Uterus (tissue), 4 donors: Measurements from ENCODE around the gene PYROXD2. TPM values are rescaled to one million over a fixed set of nuclear protein-coding genes. Genes with fewer than 3 reads are reported as not detected.

Experiments
- DNase-seq, 2 donors: peaks; one replicate each; pipeline ENCODE4 v3.0.0-alpha.2; 2019 to 2020
- H3K27ac ChIP-seq, 2 donors: fragments of 200-600 bp; sonication (generic); 1 replicate in 1 of 2; 2 replicates in 1 of 2; pipeline ENCODE4 v1.5.1; 2016 to 2018
- H3K27me3 ChIP-seq, 2 donors: fragments of 200-600 bp; sonication (generic); one replicate each; pipeline ENCODE4 v1.5.1; 2018 to 2019; ENCODE audit warnings: control low read depth in 1 of 2
- H3K36me3 ChIP-seq, 2 donors: fragments of 200-600 bp; sonication (generic); one replicate each; pipeline ENCODE4 v1.5.1; 2019; ENCODE audit warnings: control low read depth in 1 of 2
- H3K4me1 ChIP-seq, 2 donors: fragments of 200-600 bp; sonication (generic); one replicate each; pipeline ENCODE4 v1.5.1; 2018 to 2019; ENCODE audit warnings: control low read depth in 1 of 2
- H3K4me3 ChIP-seq, 2 donors: fragments of 200-600 bp; sonication (generic); 1 replicate in 1 of 2; 2 replicates in 1 of 2; pipeline ENCODE4 v1.5.1; 2018 to 2019; ENCODE audit warnings: mild to moderate bottlenecking in 1 of 2
- H3K9me3 ChIP-seq, 2 donors: fragments of 200-600 bp; sonication (generic); one replicate each; pipeline ENCODE4 v1.5.1; 2019; ENCODE audit warnings: control low read depth in 1 of 2
- POLR2A ChIP-seq, 2 donors: fragments of 450-650 bp; IDR thresholded peaks; one replicate each; pipeline ENCODE4 v1.6.1; 2016; ENCODE audit warnings: antibody characterized with exemption in 2 of 2, mild to moderate bottlenecking in 1 of 2, moderate library complexity in 1 of 2
- intact Hi-C: fragments of 100-400 bp; cut with DNase I; formaldehyde crosslinking; loops from one replicate; pipeline ENCODE4 v1.15.1; 2023; ENCODE audit warnings: low total_unique reads
- total RNA-seq, 4 donors: library from RNA; depleted of rRNA in 3 of 4; stranded (reverse); fragments of >200 nt in 3 of 4; gene quantifications; one replicate each; pipeline versions ENCODE4 v1.1.0 to v1.2.4, GENCODE V29; 2014 to 2023
- TF ChIP-seq, protein P1 (sequence below), 4 experiments: fragments of 200-600 bp in 2 of 4; fragments of 450-650 bp in 2 of 4; sonication (generic) in 2 of 4; IDR thresholded peaks; one replicate each; pipeline ENCODE4 v1.5.1; 2016 to 2019; ENCODE audit warnings: antibody characterized with exemption in 4 of 4, mild to moderate bottlenecking in 2 of 4, moderate library complexity in 1 of 4
- donor health status: DM: yes; HTN: yes; CAD: no.

PYROXD2 gene
- total RNA-seq, 4 donors from 2014 or later, result 3.6 to 12.5 (median 7.5) TPM

GRCh38 chr10:98373260-98374040 lies 41.5 kb downstream of the PYROXD2 start:
- no peak for TF ChIP-seq POLR2A (IDR thresholded peaks at IDR 0.05)
- TF ChIP-seq, protein P1, sequence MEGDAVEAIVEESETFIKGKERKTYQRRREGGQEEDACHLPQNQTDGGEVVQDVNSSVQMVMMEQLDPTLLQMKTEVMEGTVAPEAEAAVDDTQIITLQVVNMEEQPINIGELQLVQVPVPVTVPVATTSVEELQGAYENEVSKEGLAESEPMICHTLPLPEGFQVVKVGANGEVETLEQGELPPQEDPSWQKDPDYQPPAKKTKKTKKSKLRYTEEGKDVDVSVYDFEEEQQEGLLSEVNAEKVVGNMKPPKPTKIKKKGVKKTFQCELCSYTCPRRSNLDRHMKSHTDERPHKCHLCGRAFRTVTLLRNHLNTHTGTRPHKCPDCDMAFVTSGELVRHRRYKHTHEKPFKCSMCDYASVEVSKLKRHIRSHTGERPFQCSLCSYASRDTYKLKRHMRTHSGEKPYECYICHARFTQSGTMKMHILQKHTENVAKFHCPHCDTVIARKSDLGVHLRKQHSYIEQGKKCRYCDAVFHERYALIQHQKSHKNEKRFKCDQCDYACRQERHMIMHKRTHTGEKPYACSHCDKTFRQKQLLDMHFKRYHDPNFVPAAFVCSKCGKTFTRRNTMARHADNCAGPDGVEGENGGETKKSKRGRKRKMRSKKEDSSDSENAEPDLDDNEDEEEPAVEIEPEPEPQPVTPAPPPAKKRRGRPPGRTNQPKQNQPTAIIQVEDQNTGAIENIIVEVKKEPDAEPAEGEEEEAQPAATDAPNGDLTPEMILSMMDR (IDR thresholded peaks at IDR 0.05), result no peak
- H3K27ac ChIP-seq, result peak overlapping the region in 1 of 2 donors; percentile 18

GRCh38 chr10:98370831-98371820 lies 43.9 kb downstream of the PYROXD2 start:
- Histone ChIP-seq H3K4me1 (no peaks in the 10 kb centered on the region), H3K27me3 (no peaks in the 10 kb centered on the region), H3K36me3 (no peaks in the 10 kb centered on the region), H3K4me3 (no peak overlapping the region), H3K27ac (no peak overlapping the region), H3K9me3 (no peaks in the 10 kb centered on the region)
- no peak for DNase-seq
- TF ChIP-seq, protein P1 (IDR thresholded peaks at IDR 0.05), result no peak
- TF ChIP-seq POLR2A (IDR thresholded peaks at IDR 0.05), result no peak
- intact Hi-C loops, result no loop called here

More at GRCh38 chr10:98373260-98374040, 41.5 kb downstream of the PYROXD2 start:
- Histone ChIP-seq H3K27me3 (no peaks in the 10 kb centered on the region), H3K4me3 (no peak overlapping the region), H3K36me3 (no peaks in the 10 kb centered on the region), H3K9me3 (no peaks in the 10 kb centered on the region), H3K4me1 (no peaks in the 10 kb centered on the region)
- DNase-seq, result no peak
- intact Hi-C loops, result no loop called here

- H3K27me3 ChIP-seq, result no peaks in the 10 kb centered on the region
- DNase-seq, result no peak
- H3K4me1 ChIP-seq, result no peaks in the 10 kb centered on the region
- TF ChIP-seq, protein P1 (IDR thresholded peaks at IDR 0.05), result no peak
- TF ChIP-seq POLR2A (IDR thresholded peaks at IDR 0.05), result no peak
- intact Hi-C loops, result no loop called here
- H3K9me3 ChIP-seq, result no peaks in the 10 kb centered on the region
- no peak overlapping the region for H3K27ac ChIP-seq
- no peak overlapping the region for H3K4me3 ChIP-seq
- H3K36me3 ChIP-seq, result no peaks in the 10 kb centered on the region
Observed at GRCh38 chr10:98369801-98370200, 45.2 kb downstream of the PYROXD2 start.

GRCh38 chr10:98368644-98369043 lies 46.3 kb downstream of the PYROXD2 start:
- intact Hi-C loops, result no loop called here
- no peak overlapping the region for H3K27ac ChIP-seq
- H3K4me3 ChIP-seq, result no peak overlapping the region
- no peak for TF ChIP-seq POLR2A (IDR thresholded peaks at IDR 0.05)
- TF ChIP-seq, protein P1 (IDR thresholded peaks at IDR 0.05), result no peak
- no peaks in the 10 kb centered on the region for H3K36me3 ChIP-seq
- no peaks in the 10 kb centered on the region for H3K27me3 ChIP-seq
- no peak for DNase-seq
- no peaks in the 10 kb centered on the region for H3K9me3 ChIP-seq
- no peaks in the 10 kb centered on the region for H3K4me1 ChIP-seq
